Kidney glomerular epithelial cell (primary cell): ENCODE data around the gene CKM.

Experiments
- DNase-seq: peaks from one replicate; lab custom pipeline; 2025; lab: John Stamatoyannopoulos, UW

CKM gene

DNA sequence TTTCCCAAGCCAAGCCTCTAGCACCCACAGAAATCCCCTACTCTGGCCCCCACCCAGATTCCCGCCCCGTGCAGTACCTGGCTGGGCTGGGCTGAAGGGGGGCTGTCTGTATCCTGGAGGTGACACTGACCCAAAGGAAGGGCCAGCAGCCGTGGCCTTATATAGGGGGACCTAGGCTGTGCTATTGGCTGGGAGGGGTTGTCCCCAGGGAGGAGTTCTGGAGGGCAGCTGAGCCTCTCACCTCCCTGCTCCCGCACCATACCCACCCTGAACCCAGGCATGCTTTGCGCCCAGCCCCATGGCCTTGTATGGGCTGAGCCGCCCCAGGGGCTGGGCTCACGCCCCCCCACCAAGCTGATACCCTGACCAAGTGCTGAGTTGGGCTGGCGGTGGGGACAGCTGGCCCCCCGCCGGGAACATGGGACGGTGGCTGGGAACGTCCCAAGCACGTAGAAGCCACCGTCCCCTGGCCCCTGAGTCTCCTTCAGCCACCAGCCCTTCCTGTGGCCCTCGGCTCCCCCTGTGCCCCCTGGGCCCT is at the start of gene CKM:
TSS of gene CKM (minus strand) at position 132 of the 538 bp plus-strand sequence. CDS start 3,162 bp downstream, outside the sequence.
- no peak for DNase-seq

DNA sequence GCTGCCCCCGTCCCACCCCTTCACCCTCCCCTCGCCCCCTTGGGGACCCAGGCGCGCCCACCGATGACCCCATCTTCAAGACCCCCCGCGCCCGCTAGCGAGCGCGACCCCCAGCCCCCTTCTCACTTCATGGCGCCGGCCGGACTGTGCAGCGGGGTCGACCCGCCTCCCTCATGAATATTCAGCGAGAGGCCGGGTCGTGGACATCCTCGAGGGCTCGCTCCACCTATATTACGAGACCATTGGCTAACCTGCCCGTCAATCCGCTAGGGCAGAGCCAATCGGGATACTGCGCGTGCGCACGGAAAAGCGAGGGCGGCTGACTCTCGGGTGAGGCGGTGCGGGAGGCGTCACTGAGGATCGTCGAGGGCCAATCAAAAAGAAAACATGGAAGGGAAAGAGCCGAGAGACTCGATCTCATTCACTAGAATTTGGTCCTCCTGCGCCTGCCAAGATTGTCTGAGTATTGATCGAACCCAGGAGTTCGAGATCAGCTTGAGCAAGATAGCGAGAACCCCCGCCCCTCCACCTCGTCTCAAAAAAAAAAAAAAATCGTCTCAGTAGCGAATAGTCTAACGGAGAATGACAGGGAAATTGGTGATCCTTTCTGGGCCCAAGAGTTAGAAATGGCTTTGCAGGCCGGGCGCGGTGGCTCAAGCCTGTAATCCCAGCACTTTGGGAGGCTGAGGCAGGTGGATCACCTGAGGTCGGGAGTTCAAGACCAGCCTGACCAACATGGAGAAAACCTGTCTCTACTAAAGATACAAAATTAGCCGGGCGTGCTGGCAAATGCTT is 47.9 kb upstream of the CKM start, which contains the start of gene ERCC2:
TSS of gene ERCC2 (minus strand) at position 164 of the 795 bp plus-strand sequence. CDS start at position 131, 33 bp downstream.
- peak; percentile 94 for DNase-seq

DNA sequence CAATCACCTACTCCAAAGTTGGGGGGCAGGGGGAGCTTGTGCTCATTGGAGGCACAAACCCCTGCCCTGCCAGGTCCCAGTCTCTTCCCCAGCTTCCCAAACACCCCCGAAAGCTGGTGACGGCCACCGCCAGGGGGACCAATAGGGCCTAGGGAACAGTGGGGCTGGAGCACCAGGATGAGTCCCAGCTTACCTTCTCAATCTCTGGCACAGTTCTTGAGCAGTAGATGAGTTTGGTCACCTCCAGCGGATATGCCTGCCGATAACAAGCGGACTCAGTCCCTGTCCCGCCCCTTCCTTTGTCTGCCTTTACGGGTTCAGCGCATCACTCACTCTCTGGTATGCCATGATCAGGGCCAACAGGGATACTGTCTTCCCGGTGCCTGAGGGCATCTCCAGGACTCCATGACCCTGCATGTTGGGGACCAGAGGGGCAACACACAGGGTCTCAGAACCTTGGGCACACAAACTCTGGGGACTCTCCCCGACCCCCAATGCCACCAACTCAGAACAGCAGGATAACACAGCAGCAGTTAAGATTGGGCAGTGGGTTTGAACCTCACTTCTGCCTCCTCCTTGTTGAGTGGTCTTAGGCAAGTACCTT is 46.2 kb upstream of the CKM start:
- no peak for DNase-seq

DNA sequence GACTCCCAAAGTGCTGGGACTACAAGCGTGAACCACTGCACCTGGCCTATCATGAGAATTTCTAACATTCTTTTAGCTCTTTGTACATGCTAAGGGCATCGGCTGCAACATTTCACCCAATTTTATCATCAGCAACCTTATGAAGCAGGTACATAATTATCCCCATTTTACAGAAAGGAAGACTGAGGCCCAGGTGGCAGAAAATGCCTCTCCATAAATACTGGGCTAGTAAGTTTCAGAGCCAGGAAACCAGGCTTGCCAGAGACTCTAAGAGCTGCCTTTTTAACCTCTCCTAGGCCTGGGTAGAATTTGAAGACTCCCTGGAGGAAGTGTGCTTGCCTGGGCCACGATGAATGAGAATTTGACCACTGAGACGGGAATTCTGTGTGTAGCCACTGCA is 45.5 kb upstream of the CKM start:
- no peak for DNase-seq

DNA sequence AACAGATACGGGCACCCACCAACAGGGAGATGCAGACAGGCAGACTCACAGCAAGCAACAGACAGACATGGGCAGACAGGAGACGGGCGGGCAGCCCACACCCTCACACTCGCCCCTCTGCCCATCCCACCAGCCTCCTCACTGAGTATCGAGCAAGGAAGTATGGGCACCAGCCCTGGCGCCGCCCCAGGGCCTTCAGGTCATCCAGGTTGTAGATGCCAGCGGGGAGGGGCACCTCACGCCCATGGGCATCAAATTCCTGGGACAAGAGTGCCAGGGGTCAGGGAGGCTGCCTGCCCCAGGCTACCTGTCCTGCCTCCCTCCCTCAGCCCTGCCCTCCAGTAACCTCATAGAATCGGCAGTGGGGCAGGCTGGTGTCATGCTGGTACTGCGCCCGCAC is 42.0 kb upstream of the CKM start:
- DNase-seq: no peak

DNA sequence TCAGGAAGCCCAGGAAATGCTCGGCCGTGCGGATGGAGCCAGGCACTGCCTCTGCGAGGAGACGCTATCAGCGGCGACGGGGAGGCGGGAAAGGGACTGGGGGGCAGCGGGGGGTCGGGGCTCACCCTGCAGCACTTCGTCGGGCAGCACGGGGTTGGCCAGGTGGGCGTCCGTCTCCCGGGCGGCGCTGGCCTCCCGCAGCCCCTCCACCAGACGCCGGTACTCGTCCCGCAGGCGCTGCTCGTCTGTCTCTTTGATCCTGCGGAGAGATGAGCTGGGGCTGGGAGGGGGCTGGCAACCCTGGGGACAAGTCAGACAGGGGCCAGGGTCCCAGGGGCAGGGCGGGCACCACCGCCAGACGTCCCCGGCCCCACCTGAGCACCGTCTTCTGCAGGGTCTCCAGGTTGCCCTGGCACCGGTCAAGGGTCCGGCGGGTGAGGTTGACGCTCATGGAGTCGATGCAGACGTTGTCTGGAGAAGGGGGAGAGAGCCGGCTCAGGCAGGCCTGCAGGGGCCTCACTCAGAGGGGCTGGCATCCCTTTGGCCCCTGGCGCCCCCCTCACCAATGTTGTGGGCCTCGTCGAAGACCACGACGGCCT is 41.3 kb upstream of the CKM start:
- DNase-seq: no peak

DNA sequence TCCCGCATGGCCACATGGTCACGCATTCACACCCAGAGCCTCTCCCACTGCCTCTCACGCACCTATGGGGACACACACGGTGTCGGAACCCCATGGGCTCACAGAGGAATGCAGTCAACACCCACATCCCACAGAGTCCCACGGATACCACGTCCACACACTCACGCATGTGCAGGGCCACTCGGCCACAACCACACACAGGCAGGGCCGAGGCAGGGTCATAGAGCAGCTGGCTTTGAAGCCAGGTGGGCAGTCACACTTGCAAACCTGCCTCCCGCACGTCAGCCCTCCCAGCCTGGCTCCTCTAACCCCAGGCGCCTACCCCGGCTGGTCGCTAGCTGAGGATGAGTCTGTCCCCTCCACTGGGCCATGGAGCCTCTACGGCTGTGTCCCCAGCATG is 39.6 kb upstream of the CKM start:
- no peak for DNase-seq

DNA sequence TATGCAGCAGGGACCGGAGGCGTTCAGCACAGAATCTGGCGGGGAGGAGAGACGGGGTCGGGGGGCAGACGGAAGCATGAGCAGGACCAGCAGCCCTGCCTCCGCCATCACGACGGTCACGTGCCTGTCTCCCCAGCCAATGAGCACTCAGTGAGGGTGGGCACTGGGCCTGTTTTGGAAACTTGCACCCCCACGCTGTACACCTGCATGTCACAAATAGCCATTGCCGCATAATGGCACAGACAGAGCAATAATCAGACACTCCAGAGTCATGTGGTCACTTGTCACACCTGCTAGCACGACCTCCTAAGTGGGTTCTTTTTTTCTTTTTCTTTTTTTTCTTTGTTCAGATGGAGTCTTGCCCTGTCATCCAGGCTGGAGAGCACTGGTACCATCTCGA is 38.9 kb upstream of the CKM start:
- no peak for DNase-seq

DNA sequence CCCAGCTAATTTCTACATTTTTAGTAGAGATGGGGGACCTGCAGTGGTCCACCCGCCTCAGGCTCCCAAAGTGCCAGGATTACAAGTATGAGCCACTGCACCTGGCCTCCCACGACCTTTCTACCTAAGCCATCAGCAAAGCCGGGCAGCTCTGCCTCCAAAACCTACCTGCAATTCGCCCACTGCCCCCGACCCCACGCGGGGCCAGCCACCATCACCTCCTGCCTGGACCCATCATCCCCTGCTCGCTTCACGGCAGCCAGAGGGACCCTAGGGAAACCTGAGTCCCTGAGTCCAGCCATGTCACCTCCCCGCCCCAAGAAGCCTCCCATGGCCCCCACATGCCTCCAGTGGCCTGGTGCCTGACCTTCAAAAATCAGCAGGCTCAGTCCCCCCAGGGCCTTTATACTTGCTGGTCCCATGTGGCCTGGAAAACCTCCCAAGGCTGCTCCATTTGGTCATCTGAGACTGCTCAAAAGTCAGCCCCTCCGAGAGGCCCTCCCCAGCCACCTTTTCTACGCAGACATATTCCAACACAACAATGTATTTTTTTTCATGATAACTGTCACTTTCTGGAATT is 35.6 kb upstream of the CKM start:
- DNase-seq: no peak

DNA sequence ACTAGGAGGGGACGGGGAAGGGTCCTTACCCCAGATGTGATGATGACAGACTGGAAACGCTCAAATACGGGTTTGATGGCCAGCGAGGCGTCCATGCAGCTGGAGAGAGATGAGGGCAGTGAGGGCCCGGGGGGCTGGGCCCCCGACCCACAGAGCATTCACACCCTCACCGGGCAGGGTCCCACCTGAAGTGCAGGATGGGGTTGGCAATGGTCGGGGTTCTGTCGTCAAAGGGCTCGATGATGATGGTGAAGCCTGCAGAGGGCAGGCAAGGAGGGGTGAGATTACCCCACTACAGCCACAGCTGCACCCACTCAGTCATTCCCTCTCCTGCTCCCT is 34.7 kb upstream of the CKM start:
- DNase-seq: no peak

DNA sequence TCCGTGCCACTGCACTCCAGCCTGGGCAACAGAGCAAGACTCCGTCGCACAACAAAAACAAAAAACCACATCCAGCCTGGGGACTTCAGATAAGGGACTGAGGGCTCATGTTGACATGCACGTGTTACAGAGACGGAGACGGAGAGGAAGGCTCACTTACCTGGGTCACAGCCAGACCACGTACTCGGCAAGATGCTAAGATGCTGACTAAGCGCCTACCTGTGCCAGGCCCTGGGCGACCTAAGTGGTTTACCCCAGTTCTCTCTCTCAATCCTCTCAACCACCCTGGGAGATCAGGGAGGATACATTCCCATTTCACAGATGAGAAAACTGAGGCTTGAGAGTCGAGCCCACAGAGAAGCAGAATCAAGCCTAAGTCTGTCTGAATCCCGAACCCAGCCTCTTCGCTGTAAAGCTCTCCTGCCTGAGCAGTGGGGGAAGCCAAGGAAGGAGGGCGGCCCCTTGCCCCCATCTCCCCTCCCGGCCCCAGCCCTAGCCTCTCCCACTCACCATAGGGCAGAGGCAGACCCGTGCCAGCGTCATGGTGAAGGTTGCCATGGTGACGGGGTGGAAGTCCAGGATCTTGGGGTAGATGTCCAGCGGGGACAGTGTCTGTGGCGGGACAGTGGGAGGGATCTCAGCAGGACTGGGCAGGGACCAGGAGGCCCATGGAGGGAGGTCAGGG is 34.2 kb upstream of the CKM start:
- no peak for DNase-seq

DNA sequence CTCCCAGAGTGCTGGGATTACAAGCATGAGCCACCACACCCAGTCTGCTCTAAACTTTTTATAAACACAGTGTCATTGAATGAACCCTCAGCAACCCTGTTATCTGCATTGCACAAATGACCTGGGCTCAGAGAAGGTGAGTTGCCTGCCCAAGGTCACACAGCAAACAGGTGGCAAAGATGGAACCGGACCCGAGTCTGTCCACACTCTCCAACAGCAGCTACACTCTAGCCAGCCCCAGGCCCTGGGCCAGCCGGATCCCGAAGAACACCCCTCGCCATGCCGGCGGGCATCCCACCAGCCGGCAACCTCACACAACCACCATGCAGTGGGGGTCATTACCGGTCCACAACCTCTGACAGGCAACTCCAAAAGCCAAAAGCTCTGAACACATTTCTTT is 33.2 kb upstream of the CKM start:
- no peak for DNase-seq

DNA sequence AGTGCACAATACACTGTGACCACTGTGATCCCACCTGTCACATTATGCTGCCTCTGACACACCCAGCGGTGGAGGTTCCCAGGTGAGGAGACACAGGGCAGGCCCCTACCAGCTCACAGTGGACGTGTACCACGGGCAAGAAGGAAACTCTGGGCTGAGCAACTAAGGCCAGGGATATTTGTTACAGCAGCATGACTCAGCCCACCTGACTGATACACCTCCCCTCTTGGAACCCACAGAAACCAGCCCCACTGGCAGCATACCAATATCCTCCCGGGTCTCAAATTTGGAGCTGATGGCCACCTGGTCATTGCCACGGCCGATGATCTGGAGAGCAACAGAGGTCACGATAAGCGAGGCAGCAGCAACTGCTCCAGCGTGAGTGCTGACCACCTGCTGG is 32.7 kb upstream of the CKM start:
- no peak for DNase-seq

DNA sequence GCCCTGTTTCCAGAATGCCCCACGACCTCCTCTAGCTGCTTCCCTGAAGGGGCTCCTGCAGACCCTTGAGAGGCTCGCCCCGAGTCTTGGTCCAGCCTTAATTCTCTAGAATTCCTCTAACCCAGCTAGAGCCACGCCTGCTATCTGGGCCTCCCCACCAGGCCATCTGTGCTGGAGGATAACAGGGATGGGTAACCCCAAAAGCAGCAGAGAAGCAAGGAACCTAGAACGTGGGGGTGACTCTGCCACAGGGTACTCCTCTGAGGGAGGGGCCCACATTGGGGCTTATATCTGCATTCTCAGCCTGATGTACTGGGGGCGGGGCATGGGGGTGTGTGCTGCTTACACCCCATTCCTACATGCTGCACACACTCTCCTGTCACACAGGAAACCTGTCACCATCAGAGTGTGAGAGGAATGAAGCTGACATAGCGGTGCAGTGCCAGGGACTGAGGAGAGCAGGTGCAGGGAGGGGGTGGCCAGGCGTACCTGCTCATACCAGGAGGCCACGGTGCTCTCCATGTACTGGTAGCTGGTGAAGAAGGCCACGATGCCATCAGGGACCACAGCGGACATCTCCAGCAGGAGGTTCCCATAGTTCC is 31.7 kb upstream of the CKM start:
- no peak for DNase-seq

DNA sequence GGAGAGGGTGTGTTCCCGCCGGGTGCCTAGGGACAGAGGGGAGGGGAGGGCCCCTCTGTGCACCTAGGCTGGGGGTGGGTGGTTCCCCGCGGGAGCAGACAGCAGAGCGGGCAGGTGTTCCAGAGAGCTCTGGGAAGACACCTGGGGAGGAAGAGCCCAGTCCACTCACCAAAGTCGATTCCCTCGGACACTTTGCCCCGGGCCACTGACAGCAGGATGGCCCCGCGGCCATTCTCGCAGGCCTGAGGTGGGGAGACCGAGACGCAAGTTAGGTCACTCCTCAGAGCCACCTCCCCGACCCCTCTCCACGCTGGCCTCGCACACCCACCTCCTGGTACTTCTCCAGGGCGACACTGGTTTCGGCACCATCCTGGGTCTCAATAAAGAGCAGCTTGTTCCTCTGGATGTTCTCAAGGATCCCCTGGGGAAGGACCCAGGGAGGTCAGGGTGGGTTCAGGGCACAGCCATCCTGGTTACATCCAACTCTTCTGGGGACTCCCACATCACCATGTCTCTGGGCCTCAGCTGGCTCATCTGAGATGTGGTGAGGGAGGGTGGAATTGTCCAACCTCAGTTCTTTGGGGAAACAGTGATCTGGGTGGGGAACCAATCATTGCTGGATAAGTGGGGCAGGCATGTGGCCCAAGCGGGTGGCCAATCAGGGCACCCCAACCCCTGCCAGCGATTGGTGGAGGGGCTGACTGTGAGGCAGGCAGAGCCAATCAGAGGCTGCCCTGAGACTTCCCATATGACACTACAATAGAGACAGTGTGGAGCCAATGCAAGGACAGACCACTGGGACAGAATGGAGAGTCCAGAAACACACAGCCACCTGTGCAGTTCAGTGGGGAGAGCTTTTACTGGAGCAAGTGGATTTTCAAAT is 30.5 kb upstream of the CKM start:
- DNase-seq: no peak

DNA sequence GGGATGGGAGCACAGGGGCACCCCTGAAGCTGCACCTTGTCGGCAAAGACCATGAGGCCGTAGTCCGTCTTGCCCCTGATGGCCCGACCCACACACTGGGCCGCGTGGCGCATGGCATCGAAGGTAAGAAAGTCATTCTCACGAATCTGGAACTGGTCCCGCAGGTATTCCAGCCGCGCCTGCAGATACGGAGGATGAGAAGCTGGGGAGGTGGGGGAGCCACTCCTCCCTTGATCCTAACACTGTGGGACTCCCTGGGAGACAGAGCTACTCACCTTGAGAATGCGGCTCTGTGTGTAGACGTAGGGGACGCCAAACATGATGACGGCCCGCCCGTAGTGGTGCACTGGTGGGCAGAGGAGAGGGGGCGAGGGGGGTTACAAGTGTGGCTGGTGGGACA is 29.8 kb upstream of the CKM start:
- DNase-seq: no peak

DNA sequence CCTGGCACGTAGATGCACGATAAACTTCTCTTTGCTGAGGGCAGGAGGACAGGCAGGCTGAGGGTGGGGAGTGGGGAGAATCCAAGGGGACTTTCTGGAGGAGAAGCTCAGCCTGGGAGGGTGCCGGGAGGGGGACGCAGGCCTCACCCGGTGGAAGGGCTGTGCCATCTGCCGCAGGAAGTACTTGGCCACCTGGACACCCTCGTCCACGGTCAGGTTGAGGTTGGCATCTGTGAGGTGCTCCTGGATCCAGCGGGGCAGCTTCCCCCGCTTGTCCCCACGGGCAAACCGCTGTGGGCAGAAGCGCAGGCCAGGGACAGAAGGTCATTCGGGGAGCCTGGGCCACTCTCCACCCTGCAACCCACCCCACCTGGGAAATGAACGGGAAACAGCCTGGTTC is 29.4 kb upstream of the CKM start:
- DNase-seq: no peak

DNA sequence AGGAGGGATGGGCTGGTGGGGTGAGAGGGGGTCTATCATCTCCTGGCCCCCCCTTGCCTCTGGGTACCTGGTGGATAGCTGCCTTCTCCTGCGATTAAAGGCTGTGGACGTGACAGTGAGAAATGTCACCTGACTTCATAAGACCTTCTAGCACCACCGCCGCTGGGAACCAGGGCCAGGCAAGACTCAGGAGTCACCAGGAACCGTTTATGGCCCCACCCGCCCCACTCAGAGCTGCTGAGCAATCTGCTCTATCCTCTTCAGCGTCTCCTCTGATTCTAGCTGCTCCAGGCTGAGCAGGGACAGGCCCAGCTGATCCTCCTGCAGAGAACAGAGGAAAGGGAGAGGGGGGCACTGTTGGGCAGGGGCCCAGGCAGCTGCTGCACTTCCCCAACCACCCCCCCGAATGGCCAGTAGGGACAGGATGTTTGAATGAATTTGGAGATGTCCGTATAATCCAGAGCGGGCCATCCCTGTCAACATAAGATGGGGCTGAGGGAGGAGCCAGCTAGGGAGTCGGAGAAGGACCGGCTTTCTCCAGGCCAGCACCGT is 28.8 kb upstream of the CKM start:
- no peak for DNase-seq

DNA sequence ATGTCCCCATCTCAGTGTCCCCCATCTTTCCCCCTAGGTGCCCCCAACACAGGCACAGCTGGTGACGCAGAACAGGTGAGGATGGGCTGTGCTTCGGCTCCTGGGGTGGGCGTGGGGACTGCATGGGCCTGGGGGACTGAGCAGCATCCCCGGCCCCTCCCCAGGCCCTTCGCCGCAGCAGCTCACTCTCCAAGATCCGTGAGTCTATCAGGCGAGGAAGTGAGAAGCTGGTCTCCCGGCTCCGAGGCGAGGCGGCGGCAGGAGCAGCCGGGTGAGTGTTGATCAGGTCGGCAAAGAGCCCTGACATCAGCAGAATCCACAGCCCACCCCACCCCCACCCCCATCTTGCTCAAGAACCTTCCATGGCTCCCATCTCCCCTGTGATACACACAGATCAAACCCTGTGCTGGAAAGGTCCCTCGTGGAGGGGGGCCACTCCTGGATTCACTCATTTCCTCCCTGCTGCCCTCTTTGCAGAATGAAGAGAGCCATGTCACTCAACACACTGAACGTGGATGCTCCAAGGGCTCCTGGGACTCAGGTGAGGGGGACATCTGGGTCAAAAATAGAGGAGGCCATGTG is 27.9 kb upstream of the CKM start:
- DNase-seq: no peak

DNA sequence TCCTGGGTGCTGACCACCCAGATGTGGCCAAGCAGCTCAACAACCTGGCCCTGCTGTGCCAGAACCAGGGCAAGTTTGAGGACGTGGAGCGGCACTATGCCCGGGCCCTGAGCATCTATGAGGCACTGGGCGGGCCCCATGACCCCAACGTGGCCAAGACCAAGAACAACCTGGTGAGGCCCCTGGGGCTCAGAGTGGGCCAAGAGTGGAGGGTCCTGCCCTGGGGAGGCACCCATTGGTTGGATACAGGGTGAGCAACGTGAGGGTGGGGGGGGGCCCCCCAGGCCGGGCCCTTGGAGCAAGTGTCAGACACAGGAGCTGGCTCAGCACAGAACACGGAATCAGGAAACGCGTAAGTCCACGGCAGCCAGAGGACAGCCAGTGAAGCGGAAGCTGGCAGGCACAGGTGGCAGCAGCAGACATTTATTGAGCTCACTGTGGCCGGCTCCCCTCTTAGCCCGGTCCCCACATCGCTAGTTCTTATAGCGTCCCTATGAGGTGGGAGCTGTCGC is 26.8 kb upstream of the CKM start:
- no peak for DNase-seq
